Measurements from ENCODE around the gene RIN3. TPM values are rescaled to one million over a fixed set of nuclear protein-coding genes. Genes with fewer than 3 reads are reported as not detected.

The RIN3 gene
- total RNA-seq, 4 donors from 2014 or later, result 15.1 to 32.3 (median 21.9) TPM

DNA sequence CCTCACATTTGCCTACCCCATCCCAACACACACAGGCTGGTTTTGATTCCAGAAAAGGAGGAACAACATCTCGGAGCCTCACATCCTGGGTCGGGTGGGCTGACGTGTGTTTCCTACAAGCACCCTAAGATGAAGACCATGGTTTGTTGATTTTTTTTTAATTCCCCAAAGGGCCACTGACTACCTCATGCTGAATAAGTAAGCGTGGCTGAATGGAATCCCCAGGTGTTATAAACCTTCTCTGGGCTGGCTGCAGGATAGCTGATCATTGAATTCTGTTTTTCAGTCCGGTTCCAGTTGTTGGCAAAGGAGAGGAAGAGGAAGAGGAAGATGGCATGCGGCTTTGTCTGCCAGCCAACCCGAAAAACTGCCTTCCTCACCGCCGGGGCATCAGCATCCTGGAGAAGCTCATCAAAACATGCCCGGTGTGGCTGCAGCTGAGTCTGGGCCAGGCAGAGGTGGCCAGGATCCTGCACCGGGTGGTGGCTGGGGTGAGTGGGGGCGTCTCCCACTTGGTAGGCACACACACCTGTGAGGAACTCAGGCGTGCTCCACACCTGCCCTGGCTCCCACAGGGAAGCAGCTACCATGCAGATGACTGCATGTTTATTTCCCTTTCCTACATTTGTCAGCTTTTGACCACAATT, 42.0 kb downstream of the RIN3 start:
- TF ChIP-seq, protein P1, sequence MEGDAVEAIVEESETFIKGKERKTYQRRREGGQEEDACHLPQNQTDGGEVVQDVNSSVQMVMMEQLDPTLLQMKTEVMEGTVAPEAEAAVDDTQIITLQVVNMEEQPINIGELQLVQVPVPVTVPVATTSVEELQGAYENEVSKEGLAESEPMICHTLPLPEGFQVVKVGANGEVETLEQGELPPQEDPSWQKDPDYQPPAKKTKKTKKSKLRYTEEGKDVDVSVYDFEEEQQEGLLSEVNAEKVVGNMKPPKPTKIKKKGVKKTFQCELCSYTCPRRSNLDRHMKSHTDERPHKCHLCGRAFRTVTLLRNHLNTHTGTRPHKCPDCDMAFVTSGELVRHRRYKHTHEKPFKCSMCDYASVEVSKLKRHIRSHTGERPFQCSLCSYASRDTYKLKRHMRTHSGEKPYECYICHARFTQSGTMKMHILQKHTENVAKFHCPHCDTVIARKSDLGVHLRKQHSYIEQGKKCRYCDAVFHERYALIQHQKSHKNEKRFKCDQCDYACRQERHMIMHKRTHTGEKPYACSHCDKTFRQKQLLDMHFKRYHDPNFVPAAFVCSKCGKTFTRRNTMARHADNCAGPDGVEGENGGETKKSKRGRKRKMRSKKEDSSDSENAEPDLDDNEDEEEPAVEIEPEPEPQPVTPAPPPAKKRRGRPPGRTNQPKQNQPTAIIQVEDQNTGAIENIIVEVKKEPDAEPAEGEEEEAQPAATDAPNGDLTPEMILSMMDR (IDR thresholded peaks at IDR 0.05; ENCODE audit: low read depth), result no peak

DNA sequence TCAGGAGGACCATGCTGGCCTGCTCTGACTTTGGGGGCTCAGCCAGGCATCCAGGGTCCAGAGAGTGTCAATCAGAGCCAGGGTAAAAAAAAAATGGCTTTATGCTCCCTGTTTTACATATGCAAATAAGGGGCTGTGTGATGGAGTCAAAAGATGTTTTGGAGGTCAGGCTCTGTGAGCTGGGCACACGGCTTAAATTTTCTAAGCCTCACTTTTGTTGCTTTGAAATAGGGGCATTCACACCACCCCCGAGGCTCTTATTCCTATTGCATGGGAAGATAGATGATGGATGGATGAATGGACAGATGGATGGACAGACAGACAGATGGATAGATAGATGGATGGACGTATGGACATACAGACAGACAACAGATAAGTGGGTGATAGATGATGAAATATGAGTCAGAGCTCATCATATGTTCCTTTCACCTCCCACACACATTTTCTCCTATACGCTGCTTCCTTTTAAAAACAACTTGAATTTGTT, 42.7 kb downstream of the RIN3 start:
- TF ChIP-seq, protein P1 (IDR thresholded peaks at IDR 0.05; ENCODE audit: low read depth), result no peak

DNA sequence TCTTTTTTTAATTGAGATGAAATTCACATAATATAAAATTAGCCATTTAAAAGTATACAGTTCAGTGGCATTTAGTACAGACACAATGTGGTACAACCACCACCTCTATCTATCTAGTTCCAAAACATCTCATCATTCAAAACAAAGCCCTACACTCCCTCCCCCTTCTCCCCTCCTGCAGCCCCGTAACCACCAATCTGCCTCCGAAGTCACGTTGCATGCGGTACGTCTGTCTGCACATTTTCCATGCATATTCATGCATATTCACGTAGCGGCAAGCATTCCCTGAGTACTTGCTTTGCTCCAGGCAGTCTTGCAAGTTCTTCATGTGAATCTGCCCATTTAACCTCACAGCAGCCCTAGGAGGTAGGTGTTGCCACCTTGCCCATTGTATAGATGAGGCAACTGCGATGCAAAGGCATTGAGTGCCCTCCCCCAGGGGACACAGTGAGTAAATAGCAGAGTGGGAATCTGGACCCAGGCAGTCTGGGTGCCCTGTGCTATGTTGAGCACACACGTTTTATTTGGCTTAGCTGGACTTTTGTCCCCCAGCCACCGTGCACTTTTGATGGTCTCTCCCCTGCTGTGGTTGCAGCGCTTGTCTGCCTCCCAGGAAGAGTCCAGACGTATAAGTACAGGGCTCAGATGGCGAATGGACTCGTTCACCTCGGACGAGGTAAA, 43.4 kb downstream of the RIN3 start:
- TF ChIP-seq, protein P1 (IDR thresholded peaks at IDR 0.05; ENCODE audit: low read depth), result no peak

DNA sequence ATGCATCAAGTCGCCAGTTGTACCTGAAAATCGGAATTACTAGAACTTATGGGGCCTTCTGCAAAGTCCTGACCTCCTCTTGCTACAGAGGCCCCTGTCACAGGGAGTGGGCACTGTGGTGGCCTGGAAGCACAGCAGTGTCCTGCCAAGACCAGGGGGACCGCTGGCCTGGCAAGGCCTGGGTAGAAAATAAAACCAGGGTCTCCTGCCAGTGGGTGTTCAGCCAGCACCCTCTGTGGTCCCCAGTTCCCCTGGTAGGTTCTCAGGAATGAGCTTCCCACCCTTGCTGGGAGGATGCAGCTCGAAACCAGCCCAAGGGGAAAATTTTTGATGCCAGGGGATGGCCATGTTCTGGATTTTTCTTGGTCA, 43.9 kb downstream of the RIN3 start:
- TF ChIP-seq, protein P1 (IDR thresholded peaks at IDR 0.05; ENCODE audit: low read depth), result no peak

DNA sequence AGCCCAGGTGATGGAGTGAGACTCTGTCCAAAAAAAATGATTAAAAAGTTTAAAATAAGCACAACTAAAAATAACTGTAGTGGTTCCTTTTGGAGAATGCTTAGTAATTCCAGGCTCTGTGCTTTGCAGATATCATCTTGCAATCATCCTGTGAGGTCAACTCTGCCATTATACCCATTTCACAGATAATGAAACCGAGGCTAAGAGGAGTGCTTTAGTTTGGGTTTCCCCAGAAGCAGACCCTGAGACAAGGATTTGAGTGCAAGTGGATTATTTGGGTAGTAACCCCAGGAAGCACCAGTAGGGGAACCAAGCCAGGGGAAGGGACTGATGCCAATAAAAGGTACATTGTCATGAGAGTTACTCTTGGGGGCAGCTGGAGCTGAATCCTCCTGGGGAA, 44.7 kb downstream of the RIN3 start:
- TF ChIP-seq, protein P1 (IDR thresholded peaks at IDR 0.05; ENCODE audit: low read depth), result no peak

DNA sequence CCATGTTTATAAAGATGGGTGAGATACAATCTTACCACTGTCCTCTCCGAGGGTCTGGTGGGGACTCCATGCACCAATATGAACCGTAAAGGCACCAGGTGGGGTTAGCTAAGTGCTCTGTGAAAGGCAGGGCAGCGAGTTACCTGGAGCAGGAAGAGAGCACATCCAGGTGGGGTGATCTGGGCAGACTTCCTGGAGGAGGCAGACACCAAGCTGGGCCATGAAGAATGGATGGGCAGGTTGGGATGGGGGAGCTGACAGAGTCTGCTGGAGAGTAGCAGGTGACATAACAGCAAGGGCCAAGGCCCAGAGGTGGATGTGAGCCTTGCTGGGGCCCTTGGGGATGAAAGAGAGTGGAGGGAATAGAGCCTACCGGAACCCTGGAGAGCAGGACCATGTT, 45.9 kb downstream of the RIN3 start:
- TF ChIP-seq, protein P1 (IDR thresholded peaks at IDR 0.05; ENCODE audit: low read depth), result no peak

DNA sequence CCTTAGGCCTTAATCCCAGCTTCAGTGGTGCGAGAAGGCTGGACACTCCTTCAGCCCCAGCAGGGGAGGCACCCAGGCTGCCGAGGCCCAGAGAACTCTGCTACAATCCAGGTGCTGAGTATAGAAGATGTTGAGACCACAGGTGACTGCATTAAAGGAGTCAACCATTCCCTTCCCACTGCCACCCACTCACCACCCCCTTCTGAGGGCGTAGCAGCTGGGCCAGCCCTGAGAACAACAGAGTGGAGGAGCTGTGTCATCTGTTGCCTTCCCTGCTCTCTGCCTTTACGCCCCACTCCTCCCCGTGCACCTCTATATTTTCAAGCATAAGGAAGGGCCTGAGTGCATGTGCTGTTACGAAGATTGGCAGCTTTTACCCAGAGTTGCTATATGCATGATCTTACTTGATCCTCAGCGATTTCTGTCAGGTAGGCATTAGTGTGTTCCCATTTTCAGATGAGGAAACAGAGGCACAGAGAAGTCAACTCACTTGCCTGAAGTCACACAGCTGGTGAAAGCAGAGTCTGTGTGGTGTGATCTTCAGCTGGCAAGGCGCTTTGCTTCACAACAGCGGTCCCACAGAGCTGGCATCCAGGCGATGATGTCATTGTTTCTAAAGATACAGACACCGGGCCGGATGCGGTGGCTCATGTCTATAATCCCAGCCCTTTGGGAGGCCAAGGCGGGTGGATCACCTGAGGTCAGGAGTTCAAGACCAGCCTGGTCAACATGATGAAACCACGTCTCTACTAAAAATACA, 46.7 kb downstream of the RIN3 start:
- TF ChIP-seq, protein P1 (IDR thresholded peaks at IDR 0.05; ENCODE audit: low read depth), result no peak
